ENCODE measurements around the gene SVEP1.
"Not testable (repeated sequence)": the region's sequence is repeated elsewhere in the genome, so short reads cannot be mapped to it uniquely, and the experiment has no call there.

GRCh38 chr9:110534162-110534561 is 45.4 kb downstream of the SVEP1 start:
- not testable (repeated sequence) for TF ChIP-seq CTCF, POLR2A (IDR thresholded peaks at IDR 0.05)
